Endodermal cell (in vitro differentiated cells): ENCODE data around the gene CBFA2T3. TPM values are rescaled to one million over a fixed set of nuclear protein-coding genes. Genes with fewer than 3 reads are reported as not detected.

Experiments used
- DNase-seq: peaks from one replicate; pipeline ENCODE4 v3.0.0-alpha.2; 2017
- H3K27ac ChIP-seq: 2 replicates; pipeline ENCODE4 v1.5.1; 2013; ENCODE audit warnings: mild to moderate bottlenecking, low read depth, low read length, moderate library complexity
- H3K27me3 ChIP-seq: 2 replicates; pipeline ENCODE4 v1.6.1; 2013; ENCODE audit warnings: mild to moderate bottlenecking, low read length, moderate library complexity; ENCODE audit not compliant: insufficient read depth, control insufficient read depth, poor library complexity, severe bottlenecking
- H3K36me3 ChIP-seq: 2 replicates; pipeline ENCODE4 v1.7.0; 2013; ENCODE audit warnings: mild to moderate bottlenecking, low read length, moderate library complexity; ENCODE audit not compliant: control insufficient read depth, insufficient read depth
- H3K4me1 ChIP-seq: one replicate; pipeline ENCODE4 v1.7.0; 2013; ENCODE audit warnings: low read length; ENCODE audit not compliant: control insufficient read depth, insufficient read depth
- H3K4me3 ChIP-seq: 2 replicates; pipeline ENCODE4 v1.5.1; 2013; ENCODE audit warnings: mild to moderate bottlenecking, low read length, moderate library complexity
- H3K9ac ChIP-seq: 2 replicates; pipeline ENCODE4 v1.6.1; 2013; ENCODE audit warnings: mild to moderate bottlenecking, low read length, moderate library complexity; ENCODE audit not compliant: poor library complexity, severe bottlenecking; ENCODE audit errors: extremely low read depth
- H3K9me3 ChIP-seq: 2 replicates; pipeline ENCODE4 v1.6.1; 2013; ENCODE audit warnings: mild to moderate bottlenecking, low read length, moderate library complexity; ENCODE audit not compliant: control insufficient read depth
- H3K27ac Mint-ChIP-seq: 2 replicates; pipeline ENCODE4 v1.8.0; 2020; ENCODE audit warnings: mixed read lengths
- H3K27me3 Mint-ChIP-seq: 2 replicates; pipeline ENCODE4 v1.8.0; 2021; ENCODE audit warnings: mild to moderate bottlenecking, mixed read lengths; ENCODE audit not compliant: insufficient read depth
- H3K36me3 Mint-ChIP-seq: 2 replicates; pipeline ENCODE4 v1.8.0; 2020; ENCODE audit warnings: low read depth, mixed read lengths
- H3K4me1 Mint-ChIP-seq: 2 replicates; pipeline ENCODE4 v1.8.0; 2020; ENCODE audit warnings: mixed read lengths
- H3K4me3 Mint-ChIP-seq: 2 replicates; pipeline ENCODE4 v1.8.0; 2020; ENCODE audit warnings: mild to moderate bottlenecking, moderate library complexity, mixed read lengths
- H3K9me3 Mint-ChIP-seq: 2 replicates; pipeline ENCODE4 v1.8.0; 2020; ENCODE audit warnings: mild to moderate bottlenecking, mixed read lengths
- CTCF ChIP-seq: fragments of 200-600 bp; sonication (generic); conservative IDR thresholded peaks from 2 replicates; pipeline ENCODE4 v1.5.0; 2021; ENCODE audit warnings: antibody characterized with exemption, mild to moderate bottlenecking
- WGBS, 2 experiments: methylation state at CpG; one replicate each; pipeline versions ENCODE4 v1.1.5 to v1.1.7; 2013; ENCODE audit warnings: missing lambda C conversion rate in 2 of 2, mixed read lengths in 1 of 2; ENCODE audit not compliant: insufficient coverage in 1 of 2, insufficient read length in 1 of 2; 5-methylcytosine and 5-hydroxymethylcytosine counted together
- total RNA-seq, 2 donors: library from RNA; stranded (reverse); fragmentation: NEBNext Ultra II Directional in 1 of 2; extraction: Animal tissue kit (Norgen Biotek cat#: 25700) in 1 of 2; gene quantifications; 2 replicates in 1 of 2; 3 replicates in 1 of 2; pipeline ENCODE4 v1.2.1, GENCODE V29; 2021

CBFA2T3 gene
- total RNA-seq, 2 donors from 2014 or later: 1.0 to 3.1 TPM

GRCh38 chr16:88905563-88905962, 71.4 kb downstream of the CBFA2T3 start:
- Mint-ChIP-seq H3K9me3 (no peaks in the 10 kb centered on the region), H3K27me3 (no peaks in the 10 kb centered on the region), H3K27ac (no peak overlapping the region), H3K4me1 (no peaks in the 10 kb centered on the region), H3K36me3 (no peaks in the 10 kb centered on the region), H3K4me3 (no peak overlapping the region)
- Histone ChIP-seq H3K4me1 (no peaks in the 10 kb centered on the region), H3K9me3 (no peaks in the 10 kb centered on the region), H3K36me3 (no peaks in the 10 kb centered on the region), H3K27me3 (no peaks in the 10 kb centered on the region), H3K27ac (no peak overlapping the region), H3K4me3 (no peak overlapping the region), H3K9ac (no peak overlapping the region)
- peak; percentile 86 for DNase-seq
- no peak for TF ChIP-seq CTCF
- WGBS, 2 experiments: 57 to 71% methylated on average over 3 to 6 of the region's 13 CpGs

DNA sequence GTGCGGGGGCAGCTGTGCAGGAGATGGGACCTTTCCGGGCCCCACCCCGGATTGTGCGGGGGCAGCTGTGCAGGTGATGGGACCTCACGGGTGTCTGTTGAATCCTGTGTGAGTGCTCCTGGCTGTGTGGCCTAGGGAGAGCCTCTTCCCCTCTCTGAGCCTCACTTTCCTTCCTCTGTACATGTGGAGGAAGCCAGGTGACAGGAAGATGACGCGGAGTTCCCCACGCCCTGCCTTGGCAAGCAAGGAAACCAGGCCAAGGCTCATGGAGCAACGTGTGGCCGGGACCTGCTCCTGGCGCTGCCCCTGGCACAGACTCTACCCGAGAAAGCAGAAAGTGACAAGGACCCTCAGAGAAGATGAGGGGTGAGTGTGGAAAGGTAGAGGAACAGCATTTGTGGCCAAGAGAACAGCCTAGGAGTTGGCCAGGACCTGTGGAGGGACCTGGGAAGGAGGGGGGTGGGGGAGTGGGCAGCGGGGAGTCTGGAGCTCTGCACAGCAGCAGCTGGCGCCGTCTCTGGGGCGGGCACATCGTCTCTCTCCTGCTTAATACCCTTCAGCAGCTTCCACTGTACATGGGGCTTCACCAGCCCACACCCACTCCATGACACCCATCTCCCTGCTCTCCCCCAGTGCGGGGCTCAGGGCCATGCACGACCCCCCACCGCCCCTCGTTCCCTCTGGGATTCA, 72.2 kb downstream of the CBFA2T3 start:
- Mint-ChIP-seq H3K27me3 (no peaks in the 10 kb centered on the region), H3K27ac (no peak overlapping the region), H3K9me3 (no peaks in the 10 kb centered on the region), H3K4me1 (no peaks in the 10 kb centered on the region), H3K36me3 (no peaks in the 10 kb centered on the region), H3K4me3 (no peak overlapping the region)
- 92 to 93% methylated on average over 7 to 21 of the region's 21 CpGs for WGBS, 2 experiments
- Histone ChIP-seq H3K4me3 (no peak overlapping the region), H3K27ac (no peak overlapping the region), H3K4me1 (no peaks in the 10 kb centered on the region), H3K27me3 (no peaks in the 10 kb centered on the region), H3K9ac (no peak overlapping the region), H3K36me3 (no peaks in the 10 kb centered on the region), H3K9me3 (no peaks in the 10 kb centered on the region)
- no peak for TF ChIP-seq CTCF
- no peak for DNase-seq

DNA sequence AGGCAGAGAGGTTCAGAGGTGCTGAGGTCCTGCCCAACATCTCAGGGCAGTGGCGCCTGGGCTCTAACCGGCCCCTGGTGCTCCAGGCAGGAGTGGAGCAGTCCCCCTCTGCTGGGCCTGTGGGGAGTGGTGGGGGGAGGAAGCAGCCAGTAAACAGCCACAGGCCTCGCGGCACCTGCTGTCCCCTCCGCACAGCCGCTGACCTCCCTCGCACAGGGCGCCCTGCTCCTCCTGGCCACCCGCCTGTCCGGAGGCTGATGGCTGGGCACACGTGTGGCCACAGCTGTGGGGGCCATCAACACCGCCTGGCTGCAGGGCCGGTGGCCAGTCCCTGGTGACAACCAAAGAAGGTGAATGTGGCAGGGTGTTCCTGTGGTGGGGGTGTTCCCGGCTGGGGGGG, 73.7 kb downstream of the CBFA2T3 start:
- no peaks in the 10 kb centered on the region for H3K36me3 Mint-ChIP-seq

More for the DNA sequence above, 73.7 kb downstream of the CBFA2T3 start:
- Histone ChIP-seq H3K4me1 (no peaks in the 10 kb centered on the region), H3K27me3 (no peaks in the 10 kb centered on the region), H3K9me3 (no peaks in the 10 kb centered on the region), H3K27ac (no peak overlapping the region), H3K36me3 (no peaks in the 10 kb centered on the region), H3K4me3 (no peak overlapping the region), H3K9ac (no peak overlapping the region)
- TF ChIP-seq CTCF: no peak
- WGBS, 2 experiments: 84 to 97% methylated on average over 5 to 14 of the region's 14 CpGs
- Mint-ChIP-seq H3K27ac (no peak overlapping the region), H3K4me3 (no peak overlapping the region), H3K4me1 (no peaks in the 10 kb centered on the region), H3K27me3 (no peaks in the 10 kb centered on the region), H3K9me3 (no peaks in the 10 kb centered on the region)
- DNase-seq: no peak
